ENCODE data around the gene NPTX2. TPM values are rescaled to one million over a fixed set of nuclear protein-coding genes. Genes with fewer than 3 reads are reported as not detected.

NPTX2 gene
- total RNA-seq, 1 donor from 2014 or later: not detected

DNA sequence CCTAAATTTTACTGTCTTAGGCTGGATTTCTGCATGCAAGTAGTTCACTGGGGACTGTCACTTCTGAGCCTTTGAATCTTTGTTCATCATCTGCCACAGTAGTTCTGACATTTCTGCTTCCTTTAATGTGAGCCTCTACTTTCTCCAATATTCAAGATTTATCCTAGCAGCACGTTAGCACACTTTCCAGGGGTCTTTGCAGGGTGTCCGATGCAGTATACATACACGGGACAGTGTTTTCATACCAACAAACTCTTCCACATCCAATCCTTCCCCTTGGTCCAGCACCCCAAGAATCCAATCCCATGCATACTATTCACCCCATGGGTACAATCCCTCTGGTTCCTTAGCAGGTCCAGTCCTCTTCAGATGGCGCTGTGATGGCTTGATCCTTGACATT lies 22.7 kb upstream of the NPTX2 start:
- H3K27me3 Mint-ChIP-seq: peaks cover 15% of the 10 kb centered on the region
- ChIA-PET CTCF (no interaction called here), POLR2A (no interaction called here)
- H3K4me1 Mint-ChIP-seq: no peaks in the 10 kb centered on the region
- TF ChIP-seq, protein P1, sequence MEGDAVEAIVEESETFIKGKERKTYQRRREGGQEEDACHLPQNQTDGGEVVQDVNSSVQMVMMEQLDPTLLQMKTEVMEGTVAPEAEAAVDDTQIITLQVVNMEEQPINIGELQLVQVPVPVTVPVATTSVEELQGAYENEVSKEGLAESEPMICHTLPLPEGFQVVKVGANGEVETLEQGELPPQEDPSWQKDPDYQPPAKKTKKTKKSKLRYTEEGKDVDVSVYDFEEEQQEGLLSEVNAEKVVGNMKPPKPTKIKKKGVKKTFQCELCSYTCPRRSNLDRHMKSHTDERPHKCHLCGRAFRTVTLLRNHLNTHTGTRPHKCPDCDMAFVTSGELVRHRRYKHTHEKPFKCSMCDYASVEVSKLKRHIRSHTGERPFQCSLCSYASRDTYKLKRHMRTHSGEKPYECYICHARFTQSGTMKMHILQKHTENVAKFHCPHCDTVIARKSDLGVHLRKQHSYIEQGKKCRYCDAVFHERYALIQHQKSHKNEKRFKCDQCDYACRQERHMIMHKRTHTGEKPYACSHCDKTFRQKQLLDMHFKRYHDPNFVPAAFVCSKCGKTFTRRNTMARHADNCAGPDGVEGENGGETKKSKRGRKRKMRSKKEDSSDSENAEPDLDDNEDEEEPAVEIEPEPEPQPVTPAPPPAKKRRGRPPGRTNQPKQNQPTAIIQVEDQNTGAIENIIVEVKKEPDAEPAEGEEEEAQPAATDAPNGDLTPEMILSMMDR (IDR thresholded peaks at IDR 0.05): no peak
- H3K9me3 Mint-ChIP-seq: no peaks in the 10 kb centered on the region
- no peak for ATAC-seq (ENCODE audit: low read depth)
- no peak overlapping the region for H3K27ac Mint-ChIP-seq
- H3K4me3 Mint-ChIP-seq: no peak overlapping the region
- intact Hi-C loops (cut with micrococcal nuclease): no loop called here
- no peaks in the 10 kb centered on the region for H3K36me3 Mint-ChIP-seq (ENCODE audit: low read depth)
- no peak for DNase-seq

GRCh38 chr7:98594787-98595186 lies 22.3 kb upstream of the NPTX2 start:
- no peaks in the 10 kb centered on the region for H3K36me3 Mint-ChIP-seq (ENCODE audit: low read depth)
- ChIA-PET POLR2A (no interaction called here), CTCF (no interaction called here)
- TF ChIP-seq, protein P1 (IDR thresholded peaks at IDR 0.05): no peak
- peaks cover 15% of the 10 kb centered on the region for H3K27me3 Mint-ChIP-seq
- no peak for ATAC-seq (ENCODE audit: low read depth)
- no peak overlapping the region for H3K4me3 Mint-ChIP-seq
- H3K4me1 Mint-ChIP-seq: no peaks in the 10 kb centered on the region
- DNase-seq: no peak
- intact Hi-C loops (cut with micrococcal nuclease): no loop called here
- no peak overlapping the region for H3K27ac Mint-ChIP-seq
- H3K9me3 Mint-ChIP-seq: no peaks in the 10 kb centered on the region

GRCh38 chr7:98598846-98599615 lies 18.1 kb upstream of the NPTX2 start:
- intact Hi-C loops (cut with micrococcal nuclease): no loop called here
- ATAC-seq (ENCODE audit: low read depth) (no peak), DNase-seq (no peak)
- Mint-ChIP-seq H3K36me3 (ENCODE audit: low read depth) (no peaks in the 10 kb centered on the region), H3K4me3 (no peak overlapping the region), H3K9me3 (no peaks in the 10 kb centered on the region), H3K4me1 (no peaks in the 10 kb centered on the region), H3K27me3 (peaks cover 11% of the 10 kb centered on the region), H3K27ac (no peak overlapping the region)
- TF ChIP-seq, protein P1 (IDR thresholded peaks at IDR 0.05): no peak
- POLR2A ChIA-PET: no interaction called here
- CTCF ChIA-PET: no interaction called here

GRCh38 chr7:98599886-98600285 lies 17.2 kb upstream of the NPTX2 start:
- Mint-ChIP-seq H3K4me1 (no peaks in the 10 kb centered on the region), H3K9me3 (no peaks in the 10 kb centered on the region), H3K4me3 (no peak overlapping the region), H3K27ac (no peak overlapping the region), H3K27me3 (peaks cover 7% of the 10 kb centered on the region), H3K36me3 (ENCODE audit: low read depth) (no peaks in the 10 kb centered on the region)
- intact Hi-C loops (cut with micrococcal nuclease): no loop called here
- POLR2A ChIA-PET: no interaction called here
- ATAC-seq (ENCODE audit: low read depth): no peak
- TF ChIP-seq, protein P1 (IDR thresholded peaks at IDR 0.05): no peak
- DNase-seq: no peak
- CTCF ChIA-PET: no interaction called here

- Mint-ChIP-seq H3K27ac (no peak overlapping the region), H3K4me3 (no peak overlapping the region), H3K4me1 (no peaks in the 10 kb centered on the region), H3K9me3 (peaks cover 2% of the 10 kb centered on the region), H3K27me3 (peaks cover 7% of the 10 kb centered on the region), H3K36me3 (ENCODE audit: low read depth) (no peaks in the 10 kb centered on the region)
- ChIA-PET CTCF (no interaction called here), POLR2A (no interaction called here)
- intact Hi-C loops (cut with micrococcal nuclease): no loop called here
- TF ChIP-seq, protein P1 (IDR thresholded peaks at IDR 0.05): no peak
- ATAC-seq (ENCODE audit: low read depth): no peak
- DNase-seq: no peak
These were observed 14.2 kb upstream of the NPTX2 start for GRCh38 chr7:98602755-98603398.

All from activated B cell treated with CpG ODN at 0.5 μM for 24 hours (primary cell).